Gastroesophageal sphincter (tissue), 4 donors: ENCODE results near the gene SLC38A10. TPM values are rescaled to one million over a fixed set of nuclear protein-coding genes. Genes with fewer than 3 reads are reported as not detected.

Experiments
- ATAC-seq: fragments of 150-250 bp; one replicate; pipeline ENCODE4 v1.9.1; 2016; ENCODE audit warnings: mild to moderate bottlenecking, moderate library complexity
- H3K27ac ChIP-seq, 4 donors: fragments of 200-600 bp; sonication (generic) in 3 of 4; 1 replicate in 3 of 4; 2 replicates in 1 of 4; pipeline ENCODE4 v1.5.1; 2016 to 2019
- H3K27me3 ChIP-seq: fragments of 200-600 bp; sonication (generic); one replicate; pipeline ENCODE4 v1.5.1; 2019
- H3K36me3 ChIP-seq, 2 donors: fragments of 200-600 bp; sonication (generic); one replicate each; pipeline ENCODE4 v1.5.1; 2019; ENCODE audit warnings: control low read depth in 1 of 2
- H3K4me1 ChIP-seq, 3 donors: fragments of 200-600 bp; sonication (generic); 1 replicate in 2 of 3; 2 replicates in 1 of 3; pipeline ENCODE4 v1.5.1; 2016 to 2019; ENCODE audit warnings: control low read depth in 2 of 3
- H3K4me3 ChIP-seq, 2 donors: fragments of 200-600 bp; sonication (generic); one replicate each; pipeline ENCODE4 v1.5.1; 2019; ENCODE audit warnings: mild to moderate bottlenecking in 1 of 2, moderate library complexity in 1 of 2
- H3K9me3 ChIP-seq, 3 donors: fragments of 200-600 bp; sonication (generic); one replicate each; pipeline ENCODE4 v1.5.1; 2017 to 2019; ENCODE audit warnings: control low read depth in 2 of 3
- EP300 ChIP-seq: sonication (generic); formaldehyde crosslinking; IDR thresholded peaks from one replicate; pipeline ENCODE4 v1.6.1; 2017; ENCODE audit warnings: antibody characterized with exemption, mild to moderate bottlenecking
- POLR2A ChIP-seq, 2 donors: fragments of 450-650 bp; IDR thresholded peaks; one replicate each; pipeline ENCODE4 v1.6.1; 2017; ENCODE audit warnings: antibody characterized with exemption in 2 of 2, mild to moderate bottlenecking in 2 of 2, moderate library complexity in 1 of 2
- POLR2AphosphoS5 ChIP-seq: sonication (generic); formaldehyde crosslinking; IDR thresholded peaks from one replicate; pipeline ENCODE4 v1.6.1; 2017; ENCODE audit warnings: antibody characterized with exemption
- WGBS, 2 donors: methylation state at CpG; one replicate each; pipeline ENCODE4 v1.1.5; 2018; ENCODE audit warnings: low coverage in 1 of 2; 5-methylcytosine and 5-hydroxymethylcytosine counted together
- total RNA-seq, 4 donors: library from RNA; depleted of rRNA; stranded (reverse); fragments of >200 nt; gene quantifications; one replicate each; pipeline ENCODE4 v1.1.0, GENCODE V29; 2016
- TF ChIP-seq, protein P1 (sequence below), 4 experiments: fragments of 200-600 bp in 2 of 4; fragments of 450-650 bp in 2 of 4; sonication (generic) in 1 of 4; IDR thresholded peaks; one replicate each; pipeline ENCODE4 v1.5.1; 2017 to 2019; ENCODE audit warnings: antibody characterized with exemption in 4 of 4, mild to moderate bottlenecking in 2 of 4, moderate library complexity in 2 of 4

The SLC38A10 gene
- total RNA-seq, 4 donors from 2014 or later = 70.5 to 99.6 (median 81.8) TPM

DNA sequence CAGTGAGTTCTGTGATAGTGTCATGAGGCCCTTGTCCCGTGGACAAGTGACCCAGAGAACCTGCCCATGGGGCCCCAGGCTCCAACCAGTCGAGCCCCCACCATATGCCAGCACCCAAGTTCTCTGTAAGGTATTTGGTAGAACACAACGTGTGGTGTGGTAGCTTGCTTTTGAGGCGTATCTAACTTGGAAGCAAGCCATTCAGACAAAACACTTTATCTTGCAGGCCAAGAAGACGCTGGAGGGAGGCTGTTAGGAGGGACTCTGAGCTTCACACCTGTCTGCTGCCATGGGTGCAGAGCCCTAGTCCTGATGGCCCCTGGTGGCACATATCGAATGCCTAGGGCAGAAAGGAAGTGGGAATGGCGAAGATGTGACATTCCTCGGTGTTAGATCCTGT, 54.3 kb downstream of the SLC38A10 start:
- no peak for ATAC-seq
- Histone ChIP-seq H3K36me3 (peaks cover 0 to 40% of the 10 kb centered on the region in 2 donors), H3K4me3 (no peak overlapping the region), H3K27ac (no peak overlapping the region), H3K9me3 (no peaks in the 10 kb centered on the region), H3K27me3 (no peaks in the 10 kb centered on the region), H3K4me1 (peaks cover 0 to 59% (median 27%) of the 10 kb centered on the region in 3 donors)
- TF ChIP-seq POLR2A (IDR thresholded peaks at IDR 0.05) = no peak
- TF ChIP-seq POLR2AphosphoS5 = no peak
- TF ChIP-seq, protein P1, sequence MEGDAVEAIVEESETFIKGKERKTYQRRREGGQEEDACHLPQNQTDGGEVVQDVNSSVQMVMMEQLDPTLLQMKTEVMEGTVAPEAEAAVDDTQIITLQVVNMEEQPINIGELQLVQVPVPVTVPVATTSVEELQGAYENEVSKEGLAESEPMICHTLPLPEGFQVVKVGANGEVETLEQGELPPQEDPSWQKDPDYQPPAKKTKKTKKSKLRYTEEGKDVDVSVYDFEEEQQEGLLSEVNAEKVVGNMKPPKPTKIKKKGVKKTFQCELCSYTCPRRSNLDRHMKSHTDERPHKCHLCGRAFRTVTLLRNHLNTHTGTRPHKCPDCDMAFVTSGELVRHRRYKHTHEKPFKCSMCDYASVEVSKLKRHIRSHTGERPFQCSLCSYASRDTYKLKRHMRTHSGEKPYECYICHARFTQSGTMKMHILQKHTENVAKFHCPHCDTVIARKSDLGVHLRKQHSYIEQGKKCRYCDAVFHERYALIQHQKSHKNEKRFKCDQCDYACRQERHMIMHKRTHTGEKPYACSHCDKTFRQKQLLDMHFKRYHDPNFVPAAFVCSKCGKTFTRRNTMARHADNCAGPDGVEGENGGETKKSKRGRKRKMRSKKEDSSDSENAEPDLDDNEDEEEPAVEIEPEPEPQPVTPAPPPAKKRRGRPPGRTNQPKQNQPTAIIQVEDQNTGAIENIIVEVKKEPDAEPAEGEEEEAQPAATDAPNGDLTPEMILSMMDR (IDR thresholded peaks at IDR 0.05) = no peak
- 64 to 68% methylated on average over 5 to 6 of the region's 8 CpGs for WGBS, 2 donors

GRCh38 chr17:81239714-81240555, 55.2 kb downstream of the SLC38A10 start:
- no peak for ATAC-seq
- peak overlapping the region; percentile 60 to 74 for H3K4me3 ChIP-seq
- H3K27me3 ChIP-seq = no peaks in the 10 kb centered on the region
- TF ChIP-seq EP300 = no peak
- no peak for TF ChIP-seq POLR2A (IDR thresholded peaks at IDR 0.05)
- TF ChIP-seq, protein P1 (IDR thresholded peaks at IDR 0.05) = no peak
- no peak for TF ChIP-seq POLR2AphosphoS5
- peaks cover 0 to 65% (median 27%) of the 10 kb centered on the region in 3 donors for H3K4me1 ChIP-seq
- peak overlapping the region; percentile 44 to 91 (median 85) for H3K27ac ChIP-seq
- 84% methylated on average over 6 of the region's 37 CpGs; no CpG with 5 or more reads in 1 of the 2 donors for WGBS, 2 donors
- peaks cover 0 to 40% of the 10 kb centered on the region in 2 donors for H3K36me3 ChIP-seq
- no peaks in the 10 kb centered on the region for H3K9me3 ChIP-seq

DNA sequence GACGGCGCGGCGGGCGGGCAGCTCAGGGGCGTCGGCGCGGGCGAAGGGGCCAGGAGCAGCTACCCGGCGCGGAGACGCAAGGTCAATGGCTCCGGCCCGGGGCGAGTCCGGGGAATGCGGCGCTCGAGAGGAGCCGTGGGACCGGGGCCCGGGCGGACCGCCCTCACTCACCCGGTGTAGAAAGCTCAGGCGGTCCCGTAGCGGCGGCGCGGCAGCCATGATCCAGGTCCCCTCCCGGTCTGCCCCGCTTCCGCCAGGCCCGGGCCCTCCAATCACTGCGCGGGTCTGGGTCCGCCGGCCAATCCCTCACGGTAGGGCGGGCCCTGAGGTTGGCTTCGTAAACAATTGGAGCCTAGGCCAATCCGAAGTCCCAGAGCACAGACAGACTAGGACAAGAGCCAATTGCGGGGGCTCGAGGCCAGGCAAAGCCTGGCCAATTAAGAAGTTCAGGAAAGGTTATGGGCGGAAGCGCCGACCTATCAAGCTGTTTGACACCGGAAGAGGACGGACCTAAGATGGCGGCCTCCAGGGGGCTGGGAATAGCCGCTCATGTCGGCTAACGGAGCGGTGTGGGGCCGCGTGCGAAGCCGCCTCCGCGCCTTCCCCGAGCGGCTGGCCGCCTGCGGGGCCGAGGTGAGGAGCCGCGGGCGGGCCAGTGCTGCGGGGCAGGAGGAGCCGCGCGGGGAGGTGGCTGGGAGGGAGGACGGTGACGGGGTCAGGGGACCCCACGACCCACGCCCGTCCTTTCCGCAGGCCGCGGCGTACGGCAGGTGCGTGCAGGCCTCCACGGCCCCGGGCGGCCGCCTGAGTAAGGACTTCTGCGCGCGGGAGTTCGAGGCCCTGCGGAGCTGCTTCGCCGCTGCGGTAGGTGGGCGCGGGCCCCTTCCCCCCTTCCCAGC, 56.0 kb downstream of the SLC38A10 start, which contains the start of the genes NDUFAF8 and TEPSIN:
Gene NDUFAF8 (plus strand): TSS at position 504 of the 899 bp plus-strand sequence. CDS start 46 bp downstream, at position 550.
Gene TEPSIN (minus strand): TSS at position 241 of the 899 bp plus-strand sequence. CDS start 22 bp downstream, at position 219.
- H3K27ac ChIP-seq = peak within 1 kb of the TSS; percentile 44 to 91 (median 85)
- WGBS, 2 donors = 0% methylated on average over 1 to 17 of the region's 100 CpGs
- no peaks in the 10 kb centered on the region for H3K27me3 ChIP-seq
- peaks cover 0 to 46% of the 10 kb centered on the region in 2 donors for H3K36me3 ChIP-seq
- no peaks in the 10 kb centered on the region for H3K9me3 ChIP-seq
- peak; percentile 98 for ATAC-seq
- H3K4me3 ChIP-seq = peak within 1 kb of the TSS; percentile 74 to 92
- TF ChIP-seq POLR2AphosphoS5 = peak; percentile 79
- TF ChIP-seq, protein P1 (IDR thresholded peaks at IDR 0.05) = peak in 1 of 4 experiments; percentile 28
- TF ChIP-seq POLR2A (IDR thresholded peaks at IDR 0.05) = peak; percentile 73
- no peak for TF ChIP-seq EP300
- peaks cover 0 to 65% (median 27%) of the 10 kb centered on the region in 3 donors for H3K4me1 ChIP-seq

DNA sequence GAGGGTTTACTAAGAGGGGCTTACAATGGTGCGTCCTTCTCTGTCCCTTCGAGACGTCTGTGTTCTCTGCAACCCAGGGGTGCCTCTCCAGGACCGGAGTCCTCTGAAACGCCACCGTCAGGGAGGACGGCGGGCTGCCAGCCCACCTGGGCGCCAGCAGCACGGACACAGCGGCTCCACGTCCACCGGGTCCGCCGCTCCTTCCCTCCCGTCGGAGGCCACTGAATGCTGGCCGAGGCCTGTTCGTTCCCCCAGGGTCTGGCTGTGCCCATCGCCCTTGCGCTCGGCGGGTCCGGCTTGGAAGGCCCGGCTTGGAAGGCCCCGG, 56.7 kb downstream of the SLC38A10 start:
- Histone ChIP-seq H3K36me3 (peaks cover 0 to 52% of the 10 kb centered on the region in 2 donors), H3K27ac (peak overlapping the region; percentile 31 to 77 (median 70)), H3K27me3 (no peaks in the 10 kb centered on the region), H3K9me3 (no peaks in the 10 kb centered on the region), H3K4me1 (peaks cover 0 to 65% (median 27%) of the 10 kb centered on the region in 3 donors), H3K4me3 (peak overlapping the region; percentile 74 to 92)
- no CpG with 5 or more reads among the region's 26 CpGs for WGBS, 2 donors
- ATAC-seq = no peak
- no peak for TF ChIP-seq EP300
- TF ChIP-seq, protein P1 (IDR thresholded peaks at IDR 0.05) = peak in 1 of 4 experiments; percentile 3
